H1 (cell line): ENCODE data around the gene FAM186B.

ENCODE experiments used
- CTCF ChIP-seq, 3 experiments: IDR thresholded peaks; 1 replicate in 2 of 3; 2 replicates in 1 of 3; pipeline versions ENCODE4 v1.5.1 to v1.6.1; 2011; ENCODE audit warnings: low read length in 3 of 3, mild to moderate bottlenecking in 3 of 3, inconsistent platforms in 2 of 3, low read depth in 1 of 3, moderate library complexity in 1 of 3; ENCODE audit not compliant: insufficient read depth in 1 of 3; ENCODE audit errors: control extremely low read depth in 1 of 3
- EZH2 ChIP-seq: fragments of 200-600 bp; sonication (generic); IDR thresholded peaks from 2 replicates; pipeline ENCODE4 v1.7.1; 2012; ENCODE audit warnings: low read depth, mild to moderate bottlenecking, moderate library complexity, low read length, inconsistent platforms; ENCODE audit not compliant: severe bottlenecking
- JUN ChIP-seq: IDR thresholded peaks from 2 replicates; pipeline ENCODE4 v1.6.1; 2011; ENCODE audit warnings: low read depth, mild to moderate bottlenecking, improper control_type of control experiment, low read length
- KDM1A ChIP-seq: fragments of 200-600, 300-600 bp; sonication (generic); IDR thresholded peaks from 2 replicates; pipeline ENCODE4 v1.7.1; 2016; ENCODE audit warnings: mild to moderate bottlenecking, low read length, borderline replicate concordance
- MAX ChIP-seq: IDR thresholded peaks from 2 replicates; pipeline ENCODE4 v1.6.1; 2012; ENCODE audit warnings: inconsistent platforms
- POLR2A ChIP-seq, 2 experiments: IDR thresholded peaks; 1 replicate in 1 of 2; 2 replicates in 1 of 2; pipeline ENCODE4 v1.6.1; 2011; ENCODE audit warnings: low read depth in 2 of 2, low read length in 2 of 2, mild to moderate bottlenecking in 2 of 2; ENCODE audit errors: control extremely low read depth in 1 of 2
- SIRT6 ChIP-seq: IDR thresholded peaks from one replicate; pipeline ENCODE4 v1.7.1; 2012; ENCODE audit warnings: low read length, inconsistent platforms
- YY1 ChIP-seq: IDR thresholded peaks from 2 replicates; pipeline ENCODE4 v1.6.1; 2011; ENCODE audit warnings: low read depth, mild to moderate bottlenecking, low read length

- TF ChIP-seq SIRT6 (no peak), POLR2A (IDR thresholded peaks at IDR 0.05; ENCODE audit: control extremely low read depth in 1 of 2, low read depth in 2 of 2, low read length in 2 of 2) (no peak), CTCF (IDR thresholded peaks at IDR 0.05; ENCODE audit: control extremely low read depth in 1 of 3, insufficient read depth in 1 of 3, low read depth in 1 of 3, low read length in 3 of 3) (no peak), JUN (no peak), MAX (no peak), YY1 (no peak), KDM1A (no peak), EZH2 (no peak)
Measured at GRCh38 chr12:49632401-49632800, 27.0 kb upstream of the FAM186B start.
